HG02610 (cell line): ENCODE results near the gene PCDH9.

Experiments
- ATAC-seq: cut with Tn5 transposase; IDR thresholded peaks from one replicate; pipeline ENCODE4 v1.9.1; 2021; ENCODE audit warnings: mild to moderate bottlenecking, moderate library complexity; ENCODE audit not compliant: unreplicated experiment

Gene PCDH9

DNA sequence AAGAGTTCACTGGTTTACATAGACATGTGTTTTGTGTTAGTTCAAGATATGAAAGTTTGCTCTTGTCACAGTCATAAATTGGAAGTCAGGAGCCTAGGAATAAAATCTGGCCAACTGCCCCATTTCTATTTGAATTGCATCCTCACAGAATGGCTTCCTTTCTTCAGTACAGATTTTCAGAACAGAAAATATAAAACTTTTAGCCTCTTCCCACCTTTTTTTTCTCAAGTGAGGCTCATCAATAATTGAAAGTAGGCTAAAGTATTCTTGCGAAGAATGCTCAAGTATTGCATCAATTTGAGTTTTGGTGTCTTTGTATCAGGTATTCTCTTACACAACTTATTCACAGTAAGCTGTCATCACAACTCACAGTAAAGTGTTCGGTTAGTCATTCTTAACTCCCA, 802.7 kb downstream of the PCDH9 start:
- ATAC-seq, result no peak

DNA sequence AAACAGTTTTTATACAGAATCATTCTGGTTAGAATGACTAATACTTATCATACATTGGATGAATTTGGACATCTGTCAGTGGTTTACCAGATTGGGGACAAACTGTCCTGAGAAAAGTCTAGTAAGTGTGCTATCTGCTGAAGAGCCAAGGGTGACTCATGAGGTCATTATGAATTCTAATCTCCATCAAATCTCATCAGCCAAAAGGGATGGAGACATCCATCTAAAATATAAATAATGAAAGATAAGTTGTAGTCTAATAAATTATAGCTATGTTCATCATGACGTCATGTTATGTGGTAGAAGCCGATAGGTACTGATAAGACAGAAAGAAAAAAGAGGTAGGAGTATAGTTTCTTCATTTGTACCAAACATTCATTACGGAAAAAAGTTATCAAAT, 804.4 kb downstream of the PCDH9 start:
- no peak for ATAC-seq

DNA sequence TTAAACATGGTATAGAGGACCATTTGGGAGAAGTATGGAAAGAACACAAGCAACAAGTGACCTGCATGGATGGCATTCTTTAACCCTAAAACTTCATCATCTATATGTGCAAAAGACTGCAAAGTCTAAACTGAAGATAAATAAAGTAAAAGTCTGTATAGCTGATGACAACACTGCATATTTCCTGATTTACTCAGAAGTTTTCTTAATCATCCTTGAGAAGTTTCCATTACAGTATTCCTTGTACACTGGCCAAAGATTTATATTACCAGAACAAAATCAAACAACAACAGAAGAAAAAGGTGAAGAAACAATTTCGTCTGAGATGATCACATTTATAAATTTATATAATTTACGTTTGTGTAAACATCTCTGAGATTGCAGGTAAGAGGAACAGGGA, 805.7 kb downstream of the PCDH9 start:
- no peak for ATAC-seq

DNA sequence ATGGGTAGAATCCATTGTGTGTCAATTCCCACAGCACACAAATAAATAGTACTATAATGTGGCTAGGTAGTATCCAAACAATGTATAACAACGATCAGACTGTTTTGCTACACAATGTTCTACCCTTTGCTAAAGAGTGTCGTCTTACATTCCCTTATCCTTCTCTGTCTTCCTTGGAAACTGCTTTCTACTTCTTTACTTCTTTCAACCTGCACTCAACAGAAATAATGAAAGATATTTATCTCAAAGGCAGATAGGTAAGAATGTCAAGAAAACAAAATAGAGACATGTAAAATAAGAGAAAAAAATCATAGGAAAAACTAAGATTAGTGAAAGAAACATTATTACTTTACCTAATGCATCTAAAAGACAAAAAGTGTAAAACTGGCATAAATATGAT, 814.7 kb downstream of the PCDH9 start:
- ATAC-seq, result no peak

DNA sequence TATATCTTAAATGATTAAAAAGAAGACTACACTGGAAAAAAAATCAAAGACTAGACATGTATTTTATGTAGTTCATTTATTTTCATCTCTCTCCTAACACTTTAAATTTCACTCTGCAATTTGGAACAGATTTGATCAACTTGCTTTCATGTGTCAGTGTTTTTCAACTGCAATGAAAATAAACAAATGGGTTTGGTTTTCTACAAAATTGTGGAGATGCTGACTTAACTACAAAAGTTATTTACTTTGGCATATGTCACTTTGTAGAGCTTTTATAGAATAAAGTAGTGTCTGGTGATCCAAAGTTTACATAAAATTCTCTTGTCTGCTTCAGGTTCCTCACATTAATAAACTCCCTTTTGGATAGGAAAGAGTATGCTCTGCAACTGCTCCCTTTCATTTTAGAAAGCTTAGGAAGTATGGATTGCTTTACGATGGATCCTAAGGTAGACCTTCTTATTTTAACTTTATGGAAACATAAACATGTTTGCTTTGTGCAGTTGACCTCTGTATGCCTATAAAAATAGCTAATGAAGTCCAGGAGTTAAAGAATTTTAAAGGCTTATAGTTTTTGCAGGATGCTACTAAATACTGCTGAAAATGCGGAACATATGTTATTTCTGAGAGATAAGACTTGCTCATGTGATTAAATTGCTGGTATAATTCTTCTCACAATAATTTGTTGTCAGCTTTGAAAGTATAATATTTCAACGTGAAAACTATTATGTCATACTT, 815.9 kb downstream of the PCDH9 start:
- ATAC-seq, result no peak

DNA sequence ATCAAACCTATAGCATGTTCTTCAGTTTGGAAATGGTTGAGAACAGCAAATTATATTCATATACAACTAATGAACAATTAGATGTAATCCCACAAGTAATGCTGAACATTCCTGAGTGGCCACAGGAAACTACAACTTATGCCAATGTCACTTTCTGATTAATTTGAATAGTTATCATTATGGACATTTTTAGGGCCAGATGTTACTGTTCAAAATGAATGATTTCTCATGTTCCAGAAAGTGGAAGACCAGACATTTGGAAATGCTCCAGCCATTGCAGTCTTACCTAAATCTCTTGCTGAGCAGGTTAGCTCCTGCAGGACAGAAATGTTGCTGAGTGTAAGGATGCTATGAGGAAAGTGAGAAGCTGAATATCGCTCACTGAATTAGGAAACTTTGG, 819.8 kb downstream of the PCDH9 start:
- ATAC-seq, result no peak

DNA sequence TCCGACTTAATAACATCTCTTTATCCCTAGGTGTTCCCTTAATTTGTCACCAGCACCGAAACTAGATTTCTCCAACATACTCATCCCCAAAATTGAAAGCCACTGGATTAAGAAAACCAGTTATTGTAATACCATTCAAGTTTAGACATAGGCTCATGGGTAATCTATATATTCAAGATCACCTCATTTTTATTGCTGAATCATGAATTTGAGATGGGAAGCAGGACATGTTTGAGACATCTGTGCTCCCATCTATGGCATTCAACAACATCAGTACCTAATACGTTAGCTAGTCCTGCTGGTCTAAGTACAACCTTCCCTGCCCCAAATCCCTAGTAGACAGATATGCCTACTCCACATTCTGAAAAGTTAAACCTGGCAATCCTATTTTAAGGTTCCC, 820.6 kb downstream of the PCDH9 start:
- no peak for ATAC-seq

DNA sequence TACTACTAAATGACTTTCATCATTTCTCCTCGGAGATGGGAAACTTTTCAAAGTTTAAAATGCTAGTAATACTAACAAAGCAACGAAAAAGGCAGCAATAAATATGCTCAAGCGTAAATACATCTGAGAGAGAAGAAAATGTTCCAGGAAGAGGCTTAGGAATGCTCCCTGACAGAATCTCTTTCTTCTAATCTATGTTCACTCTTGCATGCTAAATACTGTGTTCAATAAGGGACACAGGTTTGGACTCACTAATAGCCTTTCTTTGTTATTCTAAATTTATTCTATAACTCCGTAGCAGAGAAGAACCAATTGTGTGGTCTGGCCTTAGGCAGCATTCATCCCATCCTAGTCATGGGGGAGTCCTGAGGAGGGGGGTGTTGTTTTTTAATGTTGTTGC, 823.0 kb downstream of the PCDH9 start:
- ATAC-seq, result no peak

DNA sequence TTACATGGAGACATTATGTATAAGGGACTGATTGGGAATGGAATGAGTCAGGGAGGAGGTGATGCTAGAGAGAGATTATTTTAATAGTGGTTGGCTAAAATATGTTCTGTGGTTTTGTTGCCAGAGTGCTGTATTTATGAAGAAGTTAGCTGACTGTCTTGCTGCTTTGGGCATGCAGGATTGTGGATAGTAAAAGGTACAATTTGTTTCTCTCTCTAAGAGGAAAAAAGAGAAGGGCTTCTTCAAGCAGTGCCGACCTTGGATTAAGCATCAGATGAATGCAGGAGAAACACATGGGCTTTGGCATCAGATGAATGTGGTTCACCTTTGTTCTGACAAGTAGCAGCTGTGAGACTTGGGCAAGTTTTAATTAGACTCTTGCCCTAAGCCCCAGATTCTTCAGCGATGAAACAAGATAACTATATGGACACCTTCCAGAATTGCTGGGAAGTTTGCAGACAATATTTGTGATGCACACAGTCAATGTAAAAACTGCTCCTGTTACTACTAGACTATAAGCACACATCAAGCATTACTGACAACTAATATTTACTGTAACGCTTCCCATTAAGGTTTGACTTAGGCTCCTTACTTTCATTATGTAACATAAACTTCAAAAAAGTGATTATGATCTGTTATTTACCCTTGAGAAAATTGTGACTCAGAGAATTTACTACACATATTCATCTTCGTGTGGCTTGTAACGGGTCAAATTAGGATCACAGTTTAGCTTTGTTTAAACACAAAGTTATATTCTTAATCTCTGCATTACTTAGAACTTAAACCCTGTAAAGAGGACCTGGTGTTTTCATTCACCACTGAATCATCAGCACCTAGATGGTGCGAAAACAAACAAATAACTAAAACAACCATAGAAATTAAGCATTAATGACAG, 824.0 kb downstream of the PCDH9 start:
- no peak for ATAC-seq

DNA sequence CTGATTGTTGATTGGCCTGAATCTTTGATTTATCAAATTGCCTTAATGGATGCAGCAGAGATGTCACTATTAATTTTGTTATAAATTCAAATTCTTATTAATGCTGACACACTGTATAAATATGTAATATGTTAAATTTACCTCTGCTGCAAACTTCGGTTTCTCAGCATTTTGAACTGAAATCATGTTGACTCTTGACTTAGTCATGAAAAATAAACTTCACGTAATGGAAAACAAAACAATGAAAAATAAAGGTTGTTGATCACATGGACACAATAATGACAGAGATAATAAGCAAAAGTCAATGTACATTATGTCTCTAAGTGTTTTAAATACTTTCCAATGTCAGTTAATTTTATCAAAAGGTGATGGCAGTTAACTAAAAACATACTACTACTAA, 827.6 kb downstream of the PCDH9 start:
- no peak for ATAC-seq

DNA sequence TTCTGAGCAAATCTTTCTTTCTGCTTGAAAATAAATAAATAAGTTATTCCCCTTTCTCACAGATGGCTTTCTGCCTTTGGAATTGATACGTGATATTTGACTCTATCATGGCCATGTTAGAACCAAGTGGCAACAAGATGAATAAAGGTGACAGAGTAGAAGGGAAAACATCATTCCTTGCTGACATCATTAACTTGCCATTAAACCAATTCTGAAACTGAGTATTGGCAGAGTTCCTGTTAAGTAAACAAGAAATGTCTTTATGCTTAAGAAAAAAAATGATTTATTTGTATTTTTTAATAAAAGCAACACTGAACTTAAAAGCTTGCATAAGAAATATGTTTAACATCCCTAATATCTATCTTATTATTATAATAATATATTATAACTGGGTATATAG, 828.1 kb downstream of the PCDH9 start:
- ATAC-seq, result no peak

DNA sequence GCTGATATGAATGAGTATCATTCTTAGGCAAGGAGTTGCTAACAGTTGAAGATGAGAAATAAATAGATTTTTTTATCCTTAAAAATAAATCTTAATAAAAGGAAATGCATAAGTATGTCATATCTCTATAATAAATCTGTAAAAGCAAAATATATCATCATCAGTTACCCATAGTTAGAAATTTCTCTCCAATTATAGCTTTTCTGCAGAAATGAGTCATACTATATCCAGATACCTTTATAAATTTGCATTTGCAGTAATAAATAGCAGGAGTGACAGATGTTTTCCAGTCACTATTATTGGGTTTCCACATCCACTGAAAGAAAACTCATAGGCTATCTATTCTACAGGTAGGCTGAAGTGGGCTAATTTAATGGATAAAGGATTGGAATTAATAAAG, 829.8 kb downstream of the PCDH9 start:
- no peak for ATAC-seq

DNA sequence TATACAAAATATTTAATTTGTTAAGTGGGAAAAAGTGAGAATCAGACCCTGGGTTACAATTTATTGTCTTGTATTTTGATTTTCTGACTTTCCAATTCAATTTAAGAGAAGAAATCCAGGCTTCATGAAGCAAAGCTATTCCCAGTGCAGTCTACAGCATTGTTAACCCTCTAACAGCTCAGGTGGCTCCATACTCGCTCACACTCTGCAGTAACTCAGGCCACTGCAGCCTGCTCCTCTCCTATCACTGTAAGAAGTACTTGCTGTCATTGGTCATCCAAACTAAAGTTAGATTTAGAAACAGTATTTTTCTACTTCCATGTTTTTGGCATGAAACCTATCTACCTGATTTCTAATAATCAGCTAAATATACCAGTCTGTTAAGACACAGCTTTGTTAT, 830.3 kb downstream of the PCDH9 start:
- ATAC-seq, result no peak

DNA sequence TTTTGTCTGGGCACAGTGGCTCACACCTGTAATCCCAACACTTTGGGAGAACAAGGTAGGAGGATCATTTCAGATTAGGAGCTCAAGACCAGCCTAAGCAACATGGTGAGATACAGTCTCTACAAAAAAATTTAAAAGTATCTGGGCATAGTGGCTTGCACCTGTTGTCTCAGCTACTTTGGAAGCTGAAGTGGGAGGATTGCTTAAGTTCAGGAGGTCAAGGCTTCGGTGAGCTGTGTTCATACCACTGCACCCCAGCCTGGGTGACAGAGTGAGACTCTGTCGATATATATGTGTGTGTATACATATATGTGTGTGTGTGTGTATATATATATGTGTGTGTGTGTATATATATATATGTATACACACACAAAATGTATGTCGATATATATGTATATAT, 833.0 kb downstream of the PCDH9 start:
- ATAC-seq, result no peak

DNA sequence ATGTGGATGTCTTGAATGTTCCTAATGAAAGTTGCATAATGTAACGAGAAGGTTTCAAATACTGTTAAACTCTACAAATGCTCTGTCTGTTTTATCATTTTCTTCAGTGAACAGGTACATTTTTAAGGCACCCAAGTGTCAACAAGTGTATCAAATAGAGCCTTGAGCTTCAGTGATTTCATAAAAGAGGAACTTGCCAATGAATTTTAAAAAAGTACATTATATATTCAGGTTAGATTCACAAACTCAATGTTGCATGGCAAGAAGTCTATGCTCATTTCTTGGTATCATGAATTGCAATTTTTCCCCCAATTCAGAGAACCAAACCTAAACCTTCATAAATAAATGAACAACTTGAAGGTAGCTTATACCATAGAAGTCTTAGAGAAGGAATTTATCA, 838.8 kb downstream of the PCDH9 start:
- ATAC-seq, result no peak

DNA sequence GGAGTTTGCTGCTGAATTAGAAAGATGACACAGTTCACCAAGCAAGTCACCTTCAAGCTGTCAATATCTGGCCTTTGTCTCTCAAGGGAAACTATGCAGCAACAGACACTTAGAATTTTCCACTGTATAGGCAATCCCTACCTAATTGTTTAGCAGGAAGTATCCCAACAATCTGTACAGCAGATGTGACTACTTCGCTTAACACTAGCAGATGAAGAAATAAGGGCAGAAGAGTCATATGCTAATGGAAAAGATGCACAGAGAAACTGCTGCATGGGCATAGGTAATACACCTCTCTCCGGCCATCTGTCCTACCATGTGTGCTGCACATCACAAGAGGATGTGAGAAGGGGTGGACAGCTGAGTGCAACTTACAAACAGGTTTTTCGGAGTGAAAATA, 851.2 kb downstream of the PCDH9 start:
- no peak for ATAC-seq

DNA sequence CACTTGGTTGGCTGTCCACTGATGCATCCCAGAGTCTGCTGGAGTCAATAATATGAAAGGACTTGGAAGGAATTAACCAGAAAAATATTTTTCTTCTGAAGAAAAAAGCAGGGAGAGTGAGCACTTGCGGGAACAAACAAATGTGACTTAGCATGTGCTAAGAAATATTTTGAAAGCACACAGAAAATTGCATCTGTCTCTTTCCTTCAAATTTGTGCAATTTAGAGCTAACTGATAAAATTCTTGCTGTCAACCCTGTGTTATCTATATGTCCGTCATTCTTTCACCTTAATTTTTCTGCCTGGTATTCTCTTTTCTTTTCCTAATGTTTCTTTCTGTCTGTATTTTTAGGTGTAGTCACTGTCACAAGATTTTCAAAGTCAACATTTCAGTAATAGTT, 852.6 kb downstream of the PCDH9 start:
- no peak for ATAC-seq

DNA sequence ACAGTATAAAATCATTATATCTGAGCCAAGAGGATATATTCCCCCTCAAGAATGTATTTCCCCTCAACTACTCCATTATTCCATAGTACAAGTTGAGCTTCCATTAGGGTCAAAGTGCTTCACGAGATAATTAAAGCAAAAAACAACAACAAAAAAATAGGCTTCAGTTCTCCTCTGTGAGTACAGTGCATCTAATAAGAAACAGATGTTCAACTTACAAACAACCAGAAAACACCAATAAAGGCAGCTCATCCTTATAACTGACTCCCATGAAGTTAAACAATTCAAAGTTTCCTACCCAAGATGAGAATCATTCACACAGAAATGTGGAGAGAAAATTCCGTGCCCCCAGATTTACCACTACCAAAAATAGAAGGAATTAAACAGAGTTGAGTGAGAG, 854.4 kb downstream of the PCDH9 start:
- ATAC-seq, result no peak

DNA sequence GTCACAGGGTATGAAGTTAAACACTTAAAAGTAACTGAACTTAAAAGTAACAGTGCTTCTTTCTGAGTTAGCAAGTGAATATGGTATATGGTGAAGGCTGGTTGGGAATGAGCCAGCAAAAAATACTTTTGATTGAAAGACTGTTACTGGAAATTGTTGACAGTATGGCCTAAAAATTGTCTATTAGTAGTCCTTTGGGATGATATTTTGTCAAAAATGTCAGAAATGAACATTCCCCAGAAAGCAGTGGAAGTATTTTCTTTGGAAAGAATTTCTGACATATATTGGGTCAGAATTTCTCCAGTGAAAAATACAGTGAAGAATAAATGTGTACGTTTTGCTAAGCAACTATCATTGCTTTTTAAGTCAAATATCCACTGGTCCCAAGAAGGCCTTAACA, 860.5 kb downstream of the PCDH9 start:
- ATAC-seq, result no peak

DNA sequence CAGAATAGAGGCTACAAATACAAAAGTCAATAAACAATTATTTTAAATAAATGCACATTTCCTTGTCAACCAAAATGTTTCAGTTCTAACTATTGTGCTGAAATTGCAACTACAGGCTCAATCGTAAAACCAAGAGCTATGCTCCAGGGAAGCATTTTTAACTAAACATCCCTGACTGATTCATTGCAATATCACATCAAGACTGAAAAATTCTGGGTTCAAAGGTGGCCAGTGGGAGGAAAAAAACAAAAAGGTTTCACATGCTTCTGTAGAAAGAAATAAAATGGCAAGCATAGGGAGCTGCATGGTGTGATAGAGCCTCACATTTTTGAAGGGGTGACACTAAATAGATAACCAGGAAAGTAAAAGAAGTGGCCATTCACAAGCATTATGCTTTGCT, 862.8 kb downstream of the PCDH9 start:
- no peak for ATAC-seq

DNA sequence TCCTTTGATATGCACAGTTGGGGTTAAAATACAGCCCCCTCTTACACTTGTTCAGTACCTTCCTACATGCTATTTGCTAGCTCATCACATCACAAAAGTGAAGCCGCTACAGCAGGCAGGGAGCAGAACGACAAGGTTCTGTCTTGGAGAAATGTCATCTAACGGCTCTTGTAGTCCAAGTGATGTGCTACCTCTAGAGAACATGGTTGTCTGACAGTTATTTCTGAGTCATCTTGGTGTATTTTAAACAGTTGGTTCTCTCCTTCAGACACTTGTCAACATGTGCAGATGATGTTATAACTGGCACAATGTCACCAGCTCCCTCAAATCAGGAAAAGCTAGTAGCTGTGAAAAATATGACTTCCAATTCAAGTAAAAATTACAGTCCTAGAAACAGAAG, 865.0 kb downstream of the PCDH9 start:
- no peak for ATAC-seq

DNA sequence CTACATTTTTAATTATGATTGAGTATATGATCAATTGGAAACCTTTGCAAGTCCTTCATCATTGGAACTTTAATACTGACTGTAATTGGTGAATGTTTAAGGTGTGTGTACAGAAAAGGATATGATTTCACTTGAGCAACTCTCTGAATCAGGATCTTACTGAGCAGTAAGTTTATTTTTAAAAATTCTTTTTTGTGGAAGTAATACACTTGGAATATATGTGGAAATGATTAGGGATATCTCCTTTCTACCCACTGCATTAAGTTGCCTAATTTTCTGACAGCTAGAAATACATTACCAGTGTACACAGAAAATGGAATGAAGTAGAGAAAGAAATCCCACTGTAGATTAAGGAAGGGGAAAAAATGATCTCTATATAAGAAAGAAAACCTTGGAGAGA, 865.8 kb downstream of the PCDH9 start:
- no peak for ATAC-seq
